SKM-1 (cell line): ENCODE data around the gene IRF2BP1.

Experiments
- DNase-seq: peaks from one replicate; lab custom pipeline; 2025; ENCODE audit not compliant: unreplicated experiment; lab: John Stamatoyannopoulos, UW

IRF2BP1 gene

GRCh38 chr19:45863335-45863839 is 22.6 kb downstream of the IRF2BP1 start:
- DNase-seq, result no peak

- peak; percentile 77 for DNase-seq
Measured at GRCh38 chr19:45862564-45863334, 23.2 kb downstream of the IRF2BP1 start, which contains the start of gene SYMPK. Gene SYMPK, minus strand, starts transcription at chr19:45863147. Its CDS starts 8,652 bp downstream, at chr19:45854495.

GRCh38 chr19:45862271-45862563 is 23.7 kb downstream of the IRF2BP1 start:
- DNase-seq, result no peak

GRCh38 chr19:45860359-45861259 is 25.3 kb downstream of the IRF2BP1 start:
- no peak for DNase-seq

- DNase-seq, result no peak
Measured at GRCh38 chr19:45854167-45854778, 31.7 kb downstream of the IRF2BP1 start.

- no peak for DNase-seq
Measured at GRCh38 chr19:45852983-45853382, 33.0 kb downstream of the IRF2BP1 start.

- no peak for DNase-seq
Measured at GRCh38 chr19:45852145-45852750, 33.7 kb downstream of the IRF2BP1 start.

- no peak for DNase-seq
Measured at GRCh38 chr19:45848922-45849321, 37.0 kb downstream of the IRF2BP1 start.

- DNase-seq, result no peak
Measured at GRCh38 chr19:45847663-45848062, 38.3 kb downstream of the IRF2BP1 start.

GRCh38 chr19:45842198-45842597 is 43.7 kb downstream of the IRF2BP1 start:
- DNase-seq, result no peak

GRCh38 chr19:45834970-45835369 is 51.0 kb downstream of the IRF2BP1 start:
- no peak for DNase-seq
